Activated gamma-delta T cell (primary cell): Measurements from ENCODE around the gene KCTD19.

ENCODE experiments used
- DNase-seq: peaks from one replicate; lab custom pipeline; 2025; lab: John Stamatoyannopoulos, UW

Gene KCTD19

DNA sequence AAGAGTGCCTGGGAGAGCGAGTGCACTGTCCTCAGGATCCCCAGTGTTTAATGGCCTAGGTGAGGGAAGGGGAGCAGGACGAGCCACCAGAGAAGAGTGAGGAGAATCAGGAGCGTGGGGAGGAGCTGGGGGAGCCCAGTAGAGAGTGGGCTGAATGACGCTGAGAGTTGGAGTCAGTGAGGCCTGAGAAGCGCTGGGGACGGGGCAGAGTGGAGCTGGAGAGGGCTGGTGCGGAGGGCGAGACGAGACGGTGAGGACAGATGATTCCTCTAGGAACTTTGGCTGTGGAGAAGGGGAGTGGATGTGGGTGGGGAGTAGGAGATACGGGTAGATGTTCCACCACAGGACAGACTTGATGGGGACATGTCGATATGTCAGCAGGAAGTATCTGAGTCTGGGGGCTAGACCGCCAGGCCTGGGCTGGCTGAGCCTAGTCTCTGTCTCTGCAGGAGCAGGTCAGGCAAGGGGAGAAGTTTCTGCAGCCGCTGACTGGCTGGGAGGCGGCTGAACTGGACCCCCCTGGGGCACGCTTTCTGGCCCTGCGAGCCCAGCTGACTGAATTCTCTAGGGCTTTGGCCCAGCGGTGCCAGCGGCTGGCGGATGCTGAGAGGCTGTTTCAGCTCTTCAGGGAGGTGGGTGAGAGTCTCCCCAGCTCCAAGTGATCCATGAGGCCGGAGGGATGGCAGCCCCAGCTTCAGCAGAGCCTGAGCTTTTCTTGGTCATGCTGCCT, 42.5 kb downstream of the KCTD19 start:
- DNase-seq, result no peak

DNA sequence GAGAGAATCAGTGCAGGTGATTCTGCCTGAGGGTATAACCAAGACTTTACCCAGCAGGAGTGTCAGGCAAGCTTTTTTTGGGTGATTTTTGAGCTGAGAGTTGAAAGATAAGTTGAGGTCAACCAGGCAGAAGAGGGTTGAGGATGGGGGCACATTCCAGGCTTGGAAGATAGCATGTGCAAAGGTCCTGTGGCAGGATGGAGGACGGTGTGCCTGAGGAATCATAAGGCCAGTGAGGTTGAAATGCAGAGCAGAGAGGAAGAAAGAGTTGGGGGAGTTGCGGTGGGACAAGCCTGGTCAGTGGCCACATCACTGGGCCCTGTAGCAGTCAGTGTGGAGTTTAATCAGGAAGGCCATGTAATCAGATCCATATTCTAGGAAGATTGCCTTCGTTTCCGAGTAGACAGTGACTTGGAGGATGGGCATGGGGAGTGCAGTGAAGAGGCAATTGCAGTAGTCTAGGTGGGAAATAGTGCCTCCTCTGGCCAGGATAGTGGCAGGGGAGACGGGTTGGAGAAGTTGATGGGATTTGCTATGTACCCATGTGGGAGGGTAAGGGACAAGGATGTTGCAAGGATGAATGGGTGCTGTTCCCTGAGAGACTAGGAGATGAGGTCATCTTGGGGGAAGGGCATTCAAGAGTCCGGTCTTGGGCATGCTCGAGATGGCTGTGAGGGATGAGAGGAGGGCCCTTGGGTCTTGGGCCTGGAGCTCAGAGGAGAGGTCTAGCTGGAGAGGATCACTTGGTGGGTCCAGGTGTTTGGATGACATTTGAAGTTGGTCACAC, 43.3 kb downstream of the KCTD19 start:
- DNase-seq, result no peak

DNA sequence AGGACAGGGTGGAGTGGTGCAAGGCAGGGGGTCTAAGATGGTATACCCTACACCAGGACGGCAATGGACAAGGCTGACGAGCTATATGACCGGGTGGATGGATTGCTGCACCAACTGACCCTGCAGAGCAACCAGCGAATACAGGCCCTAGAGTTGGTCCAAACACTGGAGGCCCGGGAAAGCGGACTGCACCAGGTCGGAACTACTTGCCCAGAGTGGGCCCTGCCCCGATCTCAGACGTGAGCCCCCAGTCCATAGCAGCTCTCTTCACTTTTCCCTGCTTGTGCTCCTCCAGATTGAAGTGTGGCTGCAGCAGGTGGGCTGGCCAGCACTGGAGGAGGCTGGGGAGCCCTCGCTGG, 44.1 kb downstream of the KCTD19 start:
- no peak for DNase-seq

DNA sequence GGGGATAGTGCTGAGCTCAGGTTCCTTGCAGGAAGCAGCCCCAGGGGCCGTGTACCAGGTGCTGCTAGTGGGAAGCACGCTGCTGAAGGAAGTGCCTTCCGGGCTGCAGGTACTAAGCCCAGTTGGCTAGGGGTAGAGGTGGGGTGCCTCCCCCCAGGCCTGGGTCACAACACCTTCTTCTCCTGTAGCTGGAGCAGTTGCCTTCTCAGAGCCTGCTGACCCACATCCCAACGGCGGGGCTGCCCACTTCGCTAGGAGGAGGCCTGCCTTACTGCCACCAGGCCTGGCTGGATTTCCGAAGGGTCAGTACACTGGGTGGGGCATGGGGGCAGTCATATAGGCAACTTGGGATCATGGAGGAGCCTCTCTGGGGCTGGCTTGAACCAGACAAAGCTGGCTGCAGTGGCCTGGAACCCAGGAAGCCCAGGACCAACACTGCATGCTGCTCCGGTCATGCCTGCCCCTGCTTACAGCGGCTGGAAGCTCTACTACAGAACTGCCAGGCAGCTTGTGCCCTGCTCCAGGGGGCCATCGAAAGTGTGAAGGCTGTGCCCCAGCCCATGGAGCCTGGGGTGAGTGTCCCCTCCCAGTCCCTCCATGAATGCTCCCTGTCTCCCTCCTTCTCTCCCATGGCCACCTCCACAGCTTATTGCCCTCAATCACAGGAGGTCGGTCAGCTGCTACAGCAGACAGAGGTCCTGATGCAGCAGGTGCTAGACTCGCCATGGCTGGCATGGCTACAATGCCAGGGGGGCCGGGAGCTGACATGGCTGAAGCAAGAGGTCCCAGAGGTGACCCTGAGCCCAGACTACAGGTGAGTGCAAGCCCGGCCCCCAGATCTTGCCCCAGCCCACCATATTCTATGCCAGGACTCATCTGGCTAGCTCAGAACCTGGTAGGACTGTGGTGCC, 44.8 kb downstream of the KCTD19 start:
- no peak for DNase-seq

DNA sequence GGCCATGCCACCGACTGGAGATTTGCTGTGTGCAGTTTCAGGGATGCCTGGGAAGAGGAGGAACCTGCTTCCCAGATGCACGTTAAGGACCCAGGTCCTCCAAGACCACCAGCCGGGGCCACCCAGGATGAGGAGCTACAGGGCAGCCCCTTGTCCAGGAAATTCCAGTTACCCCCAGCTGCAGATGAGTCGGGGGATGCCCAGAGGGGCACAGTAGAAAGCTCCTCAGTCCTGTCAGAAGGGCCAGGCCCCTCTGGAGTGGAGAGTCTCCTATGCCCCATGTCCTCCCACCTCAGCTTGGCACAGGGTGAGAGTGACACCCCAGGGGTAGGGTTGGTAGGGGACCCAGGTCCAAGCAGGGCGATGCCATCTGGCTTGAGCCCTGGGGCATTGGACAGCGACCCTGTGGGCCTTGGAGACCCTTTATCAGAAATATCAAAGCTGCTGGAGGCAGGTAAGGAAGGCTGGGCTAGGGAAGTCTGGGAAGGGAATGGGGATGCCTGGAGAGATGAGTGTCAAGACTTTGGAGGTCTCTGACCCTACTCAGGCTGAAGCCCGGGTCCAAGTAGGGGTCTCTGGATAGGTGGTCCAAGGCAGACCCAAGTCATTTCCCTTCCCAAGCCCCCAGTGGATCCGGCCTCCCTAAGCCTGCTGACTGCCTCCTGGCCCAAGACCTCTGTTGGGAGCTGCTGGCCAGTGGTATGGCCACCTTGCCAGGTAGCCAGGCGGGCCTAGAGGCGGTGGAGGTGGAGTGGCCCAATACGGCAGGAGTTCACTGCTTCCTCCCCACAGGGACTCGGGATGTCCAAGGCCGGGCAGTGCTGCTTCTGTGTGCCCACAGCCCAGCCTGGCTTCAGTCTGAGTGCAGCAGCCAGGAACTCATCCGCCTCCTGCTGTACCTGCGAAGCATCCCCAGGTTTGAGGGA, 46.2 kb downstream of the KCTD19 start:
- no peak for DNase-seq

DNA sequence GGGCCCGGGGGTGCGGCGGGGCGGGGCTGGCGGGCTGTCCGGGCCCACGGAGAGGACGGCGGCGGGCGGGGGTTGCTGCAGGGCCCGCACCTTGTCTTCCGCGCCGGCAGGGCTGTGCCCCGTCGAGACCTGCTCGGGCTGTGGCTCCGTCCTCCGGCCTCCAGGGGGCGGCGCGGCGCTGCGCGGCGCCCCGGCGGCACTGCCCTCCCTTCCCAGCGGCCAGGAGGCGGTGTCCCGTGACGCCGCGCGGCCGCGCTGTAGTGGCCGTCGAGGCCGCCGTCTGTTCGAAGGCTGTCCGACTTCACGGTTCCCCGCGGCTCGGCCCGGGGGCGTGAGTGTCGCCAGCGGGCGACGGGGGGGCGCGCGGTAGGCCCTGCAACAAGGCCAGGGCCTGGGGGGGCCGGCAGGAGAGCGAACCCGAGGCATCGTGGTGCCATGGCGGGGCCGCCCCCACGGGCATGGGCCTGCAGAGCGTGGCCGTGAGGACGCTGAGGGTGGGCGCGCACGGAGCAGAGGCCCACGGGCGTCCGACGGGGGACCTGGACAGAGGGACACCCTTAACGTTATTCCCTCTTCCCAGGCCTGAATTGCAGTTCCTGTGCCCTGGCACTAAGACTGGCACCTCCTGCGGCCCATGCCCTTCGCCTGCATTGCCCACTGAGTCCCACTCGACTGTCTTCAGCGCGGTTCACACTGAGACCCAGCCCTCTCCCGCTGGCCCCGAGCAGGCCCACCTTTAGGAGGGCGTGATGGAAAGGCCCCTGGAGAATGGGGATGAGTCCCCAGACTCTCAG, 47.0 kb downstream of the KCTD19 start, which contains the start of gene PLEKHG4:
Gene PLEKHG4, plus strand, starts transcription at position 237 of the 794 bp plus-strand sequence. Its CDS starts 513 bp downstream, at position 750.
- peak; percentile 68 for DNase-seq

DNA sequence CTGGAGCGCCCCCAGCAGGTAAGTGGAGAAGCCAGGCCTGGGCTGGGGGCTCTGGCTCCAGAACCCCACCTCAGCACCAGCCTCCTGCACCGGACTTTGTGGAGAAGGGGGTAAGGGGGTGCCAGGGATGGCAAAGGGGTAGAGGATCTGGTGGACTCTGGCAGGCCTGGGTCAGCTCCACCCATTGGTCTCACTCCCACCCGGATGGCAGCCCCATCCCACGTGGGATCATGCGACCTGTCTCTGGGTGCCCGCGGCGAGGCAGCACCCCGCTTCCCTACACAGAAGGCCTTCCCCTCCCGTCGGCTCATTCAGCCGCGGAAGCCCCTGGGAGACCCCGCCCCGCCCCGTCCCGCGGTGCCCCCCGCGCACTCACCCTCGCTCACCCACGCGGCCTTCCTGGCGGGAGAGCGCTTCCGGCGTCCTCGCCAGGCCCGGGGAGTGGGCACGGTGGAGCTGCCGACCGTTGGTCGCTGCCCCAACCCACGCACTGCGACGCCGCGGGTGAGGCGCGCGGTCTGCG, 47.7 kb downstream of the KCTD19 start:
- no peak for DNase-seq

DNA sequence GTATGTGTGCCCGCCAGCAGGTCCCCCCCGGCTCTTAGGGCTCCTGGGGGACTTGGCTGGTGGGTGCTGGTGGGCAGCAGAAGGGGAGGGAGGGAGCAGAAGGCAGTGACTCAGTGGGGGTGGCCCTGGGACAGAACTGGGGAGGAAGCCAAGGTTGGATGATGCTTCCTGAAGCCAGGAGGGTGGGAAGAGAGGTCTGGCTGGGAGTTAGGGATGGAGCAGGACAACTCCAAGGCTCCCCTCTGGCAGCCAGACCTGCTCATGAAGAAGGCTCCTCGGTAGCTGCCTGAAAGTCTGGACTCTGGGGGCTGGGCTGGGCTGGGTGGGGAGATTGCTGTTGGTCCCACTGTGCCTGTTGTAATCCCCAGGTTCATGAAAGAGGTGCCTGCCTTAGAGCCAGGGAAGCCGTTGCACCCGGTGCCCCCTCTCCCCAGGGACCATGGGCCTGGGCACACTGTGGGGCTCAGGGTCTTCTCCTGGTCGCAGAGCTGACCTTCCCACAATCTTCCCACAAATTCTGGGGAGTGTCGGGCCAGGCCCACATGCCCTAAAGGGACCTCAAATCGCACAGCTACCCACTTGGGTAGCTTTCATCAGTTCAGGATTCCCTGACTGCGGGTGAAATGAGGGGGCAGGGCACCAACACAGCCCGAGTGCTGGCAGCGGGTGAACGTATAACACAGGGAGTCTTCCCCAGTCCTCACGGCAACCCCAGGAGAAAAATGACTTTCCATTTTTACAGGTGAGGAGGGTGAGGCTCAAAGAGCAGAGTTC, 48.4 kb downstream of the KCTD19 start:
- DNase-seq, result no peak

DNA sequence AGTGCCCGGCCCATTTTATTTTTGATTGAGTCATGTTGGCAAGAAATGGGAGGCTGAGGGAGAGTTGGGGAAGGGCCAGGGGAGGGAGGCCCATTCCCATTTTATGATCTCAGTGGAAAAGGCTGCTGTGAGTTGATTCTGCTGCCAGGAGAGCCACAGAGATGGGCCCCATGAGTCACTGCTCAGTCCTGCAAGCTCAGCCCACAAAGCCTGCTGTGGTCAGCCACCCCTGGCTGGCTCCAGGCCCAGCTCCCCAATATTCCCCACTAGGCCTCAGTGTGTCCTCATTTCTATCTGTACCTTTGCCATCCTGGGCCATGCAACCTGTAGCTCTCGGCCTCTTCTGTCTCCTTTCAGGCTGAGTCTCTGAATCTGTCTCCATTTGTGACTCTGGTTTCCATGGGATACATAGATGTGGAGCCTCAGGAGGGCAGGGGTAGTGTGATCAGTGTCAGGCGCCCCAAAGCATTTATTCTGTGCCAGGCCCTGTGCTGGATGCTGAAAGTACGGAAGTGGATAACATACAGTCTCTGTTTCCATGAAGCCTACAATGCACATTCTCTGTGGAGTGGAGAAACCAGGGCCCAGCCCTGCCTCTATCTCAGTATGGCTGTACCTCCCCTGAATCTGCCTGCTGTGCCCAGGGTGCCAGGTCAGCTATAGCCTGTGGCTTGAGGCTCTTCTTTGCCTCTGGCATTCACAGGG, 49.1 kb downstream of the KCTD19 start:
- DNase-seq, result no peak

DNA sequence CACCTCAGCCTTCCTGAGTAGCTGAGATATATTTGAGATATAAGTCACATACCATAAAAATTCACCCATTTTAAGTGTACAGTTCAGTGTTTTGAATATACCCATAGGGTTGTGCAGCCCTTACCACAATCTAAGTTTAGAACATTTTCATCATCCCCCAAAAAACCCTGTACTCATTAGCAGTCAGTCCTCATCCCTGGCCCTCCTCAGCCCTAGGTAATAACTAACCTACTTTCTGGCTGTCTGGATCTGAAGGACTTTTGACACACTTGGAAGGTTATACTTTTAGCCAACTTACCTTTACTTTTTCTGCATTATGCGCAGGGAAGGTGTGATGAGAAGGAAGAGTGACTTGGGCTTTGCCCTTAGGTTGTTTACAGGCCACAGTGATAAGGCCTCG, 51.2 kb downstream of the KCTD19 start:
- DNase-seq, result no peak

DNA sequence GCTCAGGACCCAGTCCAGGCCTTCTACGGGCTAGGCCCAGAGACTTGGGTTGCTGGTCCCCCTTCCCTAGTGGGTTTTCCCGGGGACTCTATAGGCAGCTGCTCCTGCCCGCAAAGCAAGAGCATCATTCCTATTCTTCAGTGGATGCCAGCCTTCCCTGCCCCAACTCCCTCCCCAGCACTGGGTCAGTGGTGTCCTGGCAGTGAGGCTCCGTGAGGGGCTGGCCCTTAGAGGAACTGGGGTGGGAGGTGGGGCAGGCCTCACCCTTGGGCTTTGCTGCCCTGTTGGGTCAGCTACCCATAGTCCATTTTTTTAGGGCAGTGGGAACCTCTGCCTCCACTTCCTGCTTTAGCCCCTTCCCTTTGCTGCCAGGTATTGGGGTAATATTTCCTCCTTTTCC, 55.1 kb downstream of the KCTD19 start:
- no peak for DNase-seq

DNA sequence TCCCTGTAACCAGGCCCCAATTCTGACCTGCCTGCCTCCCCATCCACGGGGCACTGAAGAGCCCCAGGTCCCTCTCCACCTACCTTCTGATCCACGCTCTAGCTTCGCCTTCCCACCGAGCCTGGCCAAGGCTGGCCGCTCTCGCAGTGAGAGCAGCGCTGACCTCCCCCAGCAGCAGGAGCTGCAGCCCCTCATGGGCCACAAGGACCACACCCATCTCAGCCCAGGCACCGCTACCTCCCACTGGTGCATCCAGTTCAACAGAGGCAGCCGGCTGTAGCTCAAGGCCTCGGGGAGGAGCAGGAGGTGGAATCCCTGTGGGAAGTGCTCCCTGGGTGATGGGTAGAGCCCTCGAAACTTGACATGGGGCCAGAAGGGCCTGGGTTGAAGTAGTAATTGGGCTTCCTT, 55.6 kb downstream of the KCTD19 start:
- DNase-seq, result no peak

DNA sequence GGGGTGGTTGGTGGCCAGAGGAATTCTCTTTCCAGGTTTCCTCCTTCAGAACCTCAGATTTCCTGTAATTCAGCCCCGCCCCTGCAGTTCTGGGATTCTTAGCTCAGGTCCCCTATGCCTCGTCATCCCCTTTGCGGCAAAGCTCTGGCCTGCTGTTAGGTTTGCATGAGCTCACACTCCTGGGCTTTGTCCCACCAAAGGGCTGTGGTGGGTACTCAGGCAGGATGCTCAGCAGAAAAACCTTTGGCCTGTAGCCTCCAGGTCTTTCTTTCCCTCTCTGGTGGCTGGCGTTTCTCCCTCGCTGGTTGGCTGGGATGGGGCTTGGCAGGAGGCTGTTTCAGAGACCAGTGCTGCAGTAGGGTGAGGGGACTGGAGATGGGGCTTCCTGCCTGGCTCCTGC, 56.8 kb downstream of the KCTD19 start:
- no peak for DNase-seq

DNA sequence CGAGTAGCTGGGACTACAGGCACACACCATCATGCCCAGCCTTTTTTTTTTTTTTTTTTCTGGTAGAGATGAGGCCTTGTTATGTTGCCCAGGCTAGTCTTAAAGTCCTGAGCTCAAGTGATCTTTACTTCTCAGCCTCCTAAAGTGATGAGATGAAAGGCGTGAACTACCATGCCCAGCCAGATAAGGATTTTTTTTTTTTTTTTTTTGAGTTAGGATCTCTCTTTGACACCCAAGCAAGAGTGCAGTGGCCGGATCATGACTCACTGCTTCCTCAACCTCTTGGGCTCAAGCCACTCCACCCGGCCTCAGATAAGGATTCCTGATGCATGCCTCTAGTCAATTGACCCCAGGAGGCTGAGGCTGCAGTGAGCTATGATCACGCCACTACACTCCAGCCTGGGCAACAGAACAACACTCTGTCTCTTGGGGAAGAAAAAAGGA, 58.4 kb downstream of the KCTD19 start:
- no peak for DNase-seq

DNA sequence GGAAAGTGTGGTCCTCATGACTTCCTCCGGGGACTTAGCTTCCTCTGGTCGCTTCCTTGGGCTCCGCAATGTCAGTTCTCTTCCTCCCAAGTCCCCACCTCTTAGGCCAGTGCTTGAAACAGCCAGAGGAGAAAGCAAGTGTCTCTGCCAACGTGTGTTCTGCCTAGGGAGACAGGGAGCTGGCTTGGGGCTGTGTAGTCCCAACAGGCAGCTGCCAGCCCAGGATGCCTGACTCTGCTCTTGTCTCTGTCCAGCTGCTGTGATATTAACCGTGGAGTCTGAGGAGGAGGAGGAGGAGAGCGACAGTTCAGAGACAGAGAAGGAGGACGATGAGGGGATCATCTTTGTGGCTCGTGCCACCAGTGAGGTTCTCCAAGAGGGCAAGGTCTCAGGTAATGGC, 60.7 kb downstream of the KCTD19 start:
- DNase-seq, result no peak

DNA sequence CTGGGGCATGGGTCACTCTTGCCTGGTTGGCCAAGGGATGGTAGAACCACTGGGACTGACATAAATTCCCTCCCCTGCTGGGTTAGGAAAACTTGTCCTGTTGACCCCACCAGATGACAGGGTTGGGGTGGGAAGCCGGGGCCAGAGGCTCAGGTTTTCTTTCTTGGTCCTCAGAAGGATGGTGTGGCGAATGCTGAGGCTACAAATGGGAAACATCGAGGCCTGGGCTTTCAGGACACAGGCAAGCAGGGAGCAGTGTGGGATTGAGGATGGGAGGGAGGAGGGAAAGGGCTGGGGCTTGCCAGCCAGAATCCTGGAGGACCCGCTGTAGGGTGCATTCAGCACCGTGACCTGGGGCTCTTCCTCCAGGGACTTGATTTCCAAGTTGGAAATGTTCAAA, 61.7 kb downstream of the KCTD19 start:
- no peak for DNase-seq

DNA sequence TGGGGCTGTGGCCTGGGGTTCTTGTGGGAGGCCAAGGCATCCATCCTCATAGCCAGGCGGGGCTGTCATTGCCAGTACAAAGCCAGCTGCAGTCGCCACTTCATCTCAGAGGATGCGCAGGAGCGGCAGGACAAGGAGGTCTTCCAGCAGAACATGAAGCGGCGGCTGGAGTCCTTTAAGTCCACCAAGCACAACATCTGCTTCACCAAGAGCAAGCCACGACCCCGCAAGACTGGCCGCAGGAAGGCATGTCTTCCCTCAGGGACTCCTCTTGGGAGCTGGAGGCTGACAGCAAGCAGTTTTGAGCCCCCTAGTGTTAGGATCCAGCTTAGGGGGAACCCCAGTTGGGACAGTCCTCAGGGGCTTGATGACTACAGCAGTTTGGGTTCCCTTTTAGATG, 62.3 kb downstream of the KCTD19 start:
- no peak for DNase-seq

DNA sequence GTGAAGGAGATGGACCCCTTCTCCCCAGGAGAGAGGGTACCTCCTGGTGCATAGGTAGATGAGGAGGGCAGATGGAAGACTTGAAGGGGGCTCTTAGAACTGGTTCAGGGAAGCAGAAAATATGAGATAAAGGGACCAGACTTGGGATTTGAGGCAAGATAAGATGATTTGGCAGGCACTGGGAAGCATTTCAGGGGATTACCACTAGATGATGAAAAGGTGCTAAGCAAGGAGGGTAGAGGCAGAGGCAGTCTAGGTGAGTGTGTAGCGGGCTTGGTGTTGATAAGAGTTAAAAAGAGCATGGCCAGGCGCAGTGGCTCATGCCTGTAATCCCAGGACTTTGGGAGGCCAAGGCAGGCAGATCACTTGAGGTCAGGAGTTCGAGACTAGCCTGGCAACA, 63.3 kb downstream of the KCTD19 start:
- no peak for DNase-seq
